Right lobe of liver (tissue), 4 donors: ENCODE measurements around the gene NUCKS1.

ENCODE experiments used
- POLR2A ChIP-seq: fragments of 450-650 bp; IDR thresholded peaks from one replicate; pipeline ENCODE4 v1.6.1; 2017; ENCODE audit warnings: antibody characterized with exemption, mild to moderate bottlenecking
- TF ChIP-seq, protein P1 (sequence below), 4 donors: fragments of 200-600 bp in 3 of 4; fragments of 450-650 bp in 1 of 4; IDR thresholded peaks; one replicate each; pipeline versions ENCODE4 v1.5.1 to v1.8.0; 2016 to 2022; ENCODE audit warnings: antibody characterized with exemption in 4 of 4, mild to moderate bottlenecking in 2 of 4
- donor health status: DM: no; HTN: no; CAD: no.
- donor health status: DM: no; HTN: no; CAD: no.
- donor health status: DM: no; HTN: yes; CAD: no.

DNA sequence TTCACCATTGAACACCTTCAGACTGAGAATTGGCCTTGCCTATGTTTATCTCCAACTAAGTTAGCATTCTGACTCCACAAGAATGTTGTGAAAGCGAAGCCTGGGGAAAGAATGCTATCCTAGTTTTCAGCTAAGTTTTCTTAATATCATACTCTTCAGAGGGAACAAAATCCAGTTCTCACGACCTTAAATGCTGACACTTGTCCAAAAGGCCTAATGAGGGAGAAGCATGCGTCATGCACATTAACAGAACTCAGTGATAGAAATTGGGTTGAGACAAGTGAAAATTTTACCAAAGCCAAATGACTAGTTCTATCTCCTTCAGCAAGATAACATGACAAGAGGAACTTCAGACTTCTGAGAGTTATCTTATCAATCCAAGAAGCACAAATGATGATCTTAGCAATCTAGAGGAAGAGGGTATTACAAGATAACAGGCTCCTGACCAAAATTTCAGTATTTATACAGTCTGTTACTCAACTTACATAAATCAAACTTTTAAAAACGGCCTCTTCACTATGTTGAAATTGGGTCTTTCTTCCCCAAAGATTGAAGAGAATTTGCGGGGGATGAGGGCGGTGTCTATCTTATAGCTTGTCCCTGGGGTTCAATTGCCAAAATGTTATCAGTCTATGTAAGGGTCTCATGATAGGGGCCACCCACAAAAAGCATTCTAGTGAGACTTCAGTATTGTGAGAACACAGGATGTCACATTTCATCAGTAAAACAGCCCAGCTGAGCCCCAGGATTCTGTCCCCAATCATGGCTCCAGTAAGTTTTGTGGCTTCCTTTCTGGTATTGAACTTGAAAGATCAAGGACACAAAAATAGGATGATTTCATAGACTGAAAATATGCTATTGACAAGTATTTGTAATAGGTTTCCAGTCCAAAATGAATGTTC, 43.1 kb downstream of the NUCKS1 start:
- TF ChIP-seq, protein P1, sequence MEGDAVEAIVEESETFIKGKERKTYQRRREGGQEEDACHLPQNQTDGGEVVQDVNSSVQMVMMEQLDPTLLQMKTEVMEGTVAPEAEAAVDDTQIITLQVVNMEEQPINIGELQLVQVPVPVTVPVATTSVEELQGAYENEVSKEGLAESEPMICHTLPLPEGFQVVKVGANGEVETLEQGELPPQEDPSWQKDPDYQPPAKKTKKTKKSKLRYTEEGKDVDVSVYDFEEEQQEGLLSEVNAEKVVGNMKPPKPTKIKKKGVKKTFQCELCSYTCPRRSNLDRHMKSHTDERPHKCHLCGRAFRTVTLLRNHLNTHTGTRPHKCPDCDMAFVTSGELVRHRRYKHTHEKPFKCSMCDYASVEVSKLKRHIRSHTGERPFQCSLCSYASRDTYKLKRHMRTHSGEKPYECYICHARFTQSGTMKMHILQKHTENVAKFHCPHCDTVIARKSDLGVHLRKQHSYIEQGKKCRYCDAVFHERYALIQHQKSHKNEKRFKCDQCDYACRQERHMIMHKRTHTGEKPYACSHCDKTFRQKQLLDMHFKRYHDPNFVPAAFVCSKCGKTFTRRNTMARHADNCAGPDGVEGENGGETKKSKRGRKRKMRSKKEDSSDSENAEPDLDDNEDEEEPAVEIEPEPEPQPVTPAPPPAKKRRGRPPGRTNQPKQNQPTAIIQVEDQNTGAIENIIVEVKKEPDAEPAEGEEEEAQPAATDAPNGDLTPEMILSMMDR (IDR thresholded peaks at IDR 0.05): no peak
- TF ChIP-seq POLR2A: no peak
